GM21381 (cell line): ENCODE results near the gene DENND5A.

Experiments
- ATAC-seq: cut with Tn5 transposase; IDR thresholded peaks from one replicate; pipeline ENCODE4 v1.9.1; 2021; ENCODE audit warnings: mild to moderate bottlenecking, moderate library complexity; ENCODE audit not compliant: unreplicated experiment

DENND5A gene

GRCh38 chr11:9142732-9143131 is 122.4 kb downstream of the DENND5A start:
- no peak for ATAC-seq

- ATAC-seq, result no peak
These were observed 124.0 kb downstream of the DENND5A start for GRCh38 chr11:9141186-9141585.

GRCh38 chr11:9139628-9140357 is 125.4 kb downstream of the DENND5A start:
- ATAC-seq, result no peak

DNA sequence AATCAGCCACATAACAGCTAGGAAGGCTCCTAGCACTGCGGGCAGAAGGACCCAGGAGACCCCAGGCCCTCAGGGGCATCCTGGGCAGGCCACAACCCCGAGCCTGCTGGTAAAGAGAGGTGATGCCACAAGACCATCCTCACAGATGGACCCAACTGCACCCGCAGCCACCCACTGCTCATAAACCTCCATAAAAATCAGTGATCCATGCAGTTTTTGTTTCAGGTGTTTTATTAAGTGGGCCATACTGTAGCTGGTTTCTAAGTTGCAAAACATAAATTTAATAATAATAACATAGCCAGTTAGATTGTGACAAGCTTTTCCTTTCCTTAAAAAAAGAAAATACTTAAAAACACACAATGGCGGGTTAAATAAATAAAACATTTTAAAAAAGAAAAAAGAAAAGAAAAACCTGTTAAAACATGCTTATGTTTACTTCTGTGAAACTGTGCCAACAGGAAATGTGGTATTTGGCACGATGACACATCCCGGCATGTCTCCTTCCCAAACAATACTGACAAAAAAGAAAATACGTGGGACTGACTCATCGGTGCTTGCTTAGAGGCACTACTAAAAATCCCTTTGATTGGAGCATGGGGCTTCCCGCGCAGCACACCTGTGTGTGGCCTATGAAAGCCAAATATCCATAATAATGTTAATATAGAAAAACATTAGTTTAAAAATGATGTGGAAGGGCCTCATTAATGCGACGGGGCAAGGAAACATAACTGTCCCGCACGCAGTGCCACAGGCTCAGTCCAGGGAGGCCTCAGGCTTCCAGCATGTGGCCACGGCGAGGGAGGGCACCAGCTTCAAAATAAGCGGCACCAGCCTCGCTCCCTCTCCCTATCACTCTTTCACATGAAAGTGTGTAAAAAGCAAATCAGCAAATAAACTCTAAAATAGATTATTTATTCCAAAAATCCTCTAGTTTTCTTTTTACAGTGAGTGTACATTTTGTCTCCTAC is 126.3 kb downstream of the DENND5A start:
- no peak for ATAC-seq

DNA sequence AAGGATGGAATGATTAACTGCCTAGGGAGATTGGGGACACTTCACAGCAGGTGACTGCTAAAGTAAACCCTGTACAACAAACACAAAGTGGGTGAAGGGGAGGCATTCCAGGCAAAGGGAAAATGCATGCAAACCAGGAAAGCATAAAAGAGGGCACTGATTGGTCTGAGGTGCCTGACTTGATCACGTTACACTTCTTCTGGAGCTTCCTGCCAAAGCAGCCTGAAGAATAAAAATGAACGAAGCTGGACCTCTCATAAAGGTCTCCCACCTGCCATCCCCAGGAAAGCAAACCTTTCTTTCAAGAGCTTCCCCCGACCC is 127.1 kb downstream of the DENND5A start:
- no peak for ATAC-seq

DNA sequence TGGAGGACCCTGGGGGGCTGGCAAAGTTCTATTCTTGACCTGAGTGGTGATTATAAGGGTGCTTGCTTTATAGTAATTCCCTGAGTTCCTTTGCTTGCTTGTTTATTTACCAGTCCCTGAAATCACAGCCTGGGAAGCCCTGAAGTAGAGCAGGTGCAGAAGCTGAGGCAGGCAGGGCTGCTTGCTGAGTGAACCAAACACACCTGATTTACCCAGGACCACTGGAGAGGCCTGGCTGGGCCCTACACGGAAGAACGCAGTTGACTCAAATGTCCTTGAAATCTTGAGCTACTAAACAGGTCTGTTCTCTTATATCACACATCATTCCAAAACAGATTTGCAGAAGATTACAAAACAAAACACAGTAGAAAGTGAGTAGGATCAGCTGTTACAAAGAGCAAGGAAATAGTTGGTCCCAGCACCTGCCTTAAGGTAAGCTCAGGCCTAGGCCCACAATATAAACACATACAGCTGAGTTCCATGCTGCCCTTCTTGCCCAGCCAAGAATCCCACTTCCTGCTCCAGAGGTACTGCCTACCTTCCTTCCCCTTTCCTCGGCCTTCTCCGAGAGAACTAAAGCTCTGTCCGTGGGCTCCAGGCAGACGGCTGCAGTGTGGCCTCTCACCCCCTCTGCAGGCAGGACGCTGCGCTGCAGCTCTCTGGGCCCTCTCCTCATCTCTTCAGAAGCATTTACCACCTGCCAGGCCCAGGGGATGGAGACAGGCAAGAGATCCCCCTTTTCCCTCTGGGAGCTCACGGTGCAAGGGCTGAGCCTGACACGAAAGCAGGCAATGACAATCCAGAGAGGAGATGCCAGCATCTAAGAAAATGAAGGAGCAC is 127.6 kb downstream of the DENND5A start:
- peak; percentile 92 for ATAC-seq

DNA sequence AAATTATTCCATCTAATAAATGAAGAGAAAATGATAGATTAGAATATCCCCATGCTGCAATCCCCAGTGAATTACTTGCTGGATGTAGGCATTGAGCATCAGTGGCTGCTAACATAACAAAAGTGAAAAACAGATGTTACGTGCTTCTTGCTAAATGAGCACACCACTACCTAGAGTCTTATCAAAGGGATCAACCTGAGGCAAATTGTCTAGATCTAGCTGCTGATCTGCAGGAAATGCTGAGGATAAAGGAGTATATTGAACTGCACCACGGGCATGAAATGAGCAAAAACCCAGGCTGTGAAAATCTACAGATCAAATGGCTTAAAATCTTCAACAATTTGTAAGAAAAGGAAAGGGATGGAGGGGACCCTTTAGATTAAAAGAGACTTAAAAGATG is 128.4 kb downstream of the DENND5A start:
- no peak for ATAC-seq

- no peak for ATAC-seq
These were observed 131.2 kb downstream of the DENND5A start for GRCh38 chr11:9133956-9134355.

DNA sequence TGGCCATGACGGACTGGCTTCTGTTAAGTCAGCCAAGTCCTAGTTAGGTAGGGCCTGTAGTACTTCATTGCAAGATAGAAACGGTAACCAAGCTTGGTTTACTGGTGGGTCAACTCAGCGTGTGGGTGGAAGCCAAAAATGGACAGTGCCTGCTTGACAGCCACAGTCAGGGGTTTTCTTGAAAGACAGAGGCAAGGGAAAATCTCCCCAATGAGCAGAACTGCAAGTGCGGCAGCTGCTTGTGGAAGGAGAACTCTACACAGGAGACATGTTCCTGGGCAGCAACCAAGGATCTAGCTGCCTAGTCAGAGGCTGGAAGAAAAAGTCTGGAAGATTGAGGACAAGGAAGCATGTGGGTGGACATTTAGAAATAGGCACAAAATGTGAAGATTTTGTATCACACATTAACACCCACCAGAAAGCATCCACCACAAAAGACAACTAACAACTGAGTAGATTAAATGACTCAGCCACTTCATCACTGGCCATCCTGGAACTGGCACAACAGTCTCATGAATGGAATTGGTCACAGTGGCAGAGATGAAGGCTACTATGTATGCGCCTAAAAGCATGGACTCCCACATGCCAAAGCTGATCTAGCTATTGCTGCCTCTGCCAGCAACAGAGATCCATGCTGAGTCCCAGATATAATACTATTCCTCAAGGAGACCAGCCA is 132.8 kb downstream of the DENND5A start:
- no peak for ATAC-seq

GRCh38 chr11:9130297-9130696 is 134.9 kb downstream of the DENND5A start:
- no peak for ATAC-seq

- no peak for ATAC-seq
These were observed 138.5 kb downstream of the DENND5A start for GRCh38 chr11:9126636-9127035.

DNA sequence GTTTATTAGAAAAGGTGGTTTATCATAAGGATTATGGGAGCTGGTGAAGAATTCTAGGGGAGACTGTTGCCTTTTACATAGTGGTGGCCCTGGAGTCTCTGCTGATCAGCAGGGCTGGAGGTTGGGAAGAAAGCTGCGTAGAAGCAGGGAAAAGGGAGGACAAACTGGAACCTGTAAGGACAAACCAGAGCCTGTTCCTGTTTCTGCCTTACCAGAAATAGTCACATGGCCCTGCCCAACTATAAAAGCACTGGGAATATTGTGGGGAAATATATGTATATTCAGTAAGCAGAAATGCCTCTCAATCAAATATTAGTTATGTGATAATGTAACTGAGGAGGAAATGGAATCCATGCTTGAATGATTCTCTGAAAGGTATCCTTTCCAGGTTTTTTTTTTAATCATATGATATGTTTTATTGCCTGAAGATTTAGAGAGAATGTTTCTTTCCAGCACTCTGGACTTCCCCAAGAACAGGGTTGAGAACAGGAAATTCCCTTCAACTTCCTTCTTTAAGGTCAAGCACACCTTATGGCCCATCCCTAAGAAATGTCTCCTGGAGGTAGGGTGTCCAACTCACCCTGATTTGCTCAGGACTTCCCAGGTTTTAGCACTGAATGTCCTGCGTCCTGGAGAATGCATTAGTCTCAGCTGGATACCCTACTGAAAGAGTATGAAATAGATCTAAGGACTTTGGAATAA is 139.8 kb downstream of the DENND5A start:
- ATAC-seq, result no peak

GRCh38 chr11:9123595-9124304 is 141.4 kb downstream of the DENND5A start:
- ATAC-seq, result no peak

GRCh38 chr11:9121469-9121796 is 143.7 kb downstream of the DENND5A start:
- ATAC-seq, result no peak

- no peak for ATAC-seq
These were observed 144.3 kb downstream of the DENND5A start for GRCh38 chr11:9120664-9121468.

DNA sequence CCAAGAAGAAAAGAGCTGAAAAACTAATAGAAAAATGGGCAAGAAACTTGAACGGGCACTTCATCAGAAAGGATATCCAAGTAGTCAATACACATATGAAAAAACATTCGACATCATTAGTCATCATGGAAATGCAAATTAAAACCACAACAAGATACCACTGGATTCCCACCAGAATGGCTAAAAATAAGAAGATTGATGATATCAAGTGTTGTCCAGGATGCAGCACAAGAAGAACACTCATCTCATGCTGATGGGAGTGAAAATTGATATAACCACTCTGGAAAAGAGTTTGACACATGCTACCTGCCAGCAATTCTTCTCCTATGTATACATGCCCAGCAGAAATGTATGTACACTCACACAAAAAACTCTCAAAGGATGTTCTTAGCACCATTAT is 146.9 kb downstream of the DENND5A start:
- ATAC-seq, result no peak

GRCh38 chr11:9112075-9112474 is 153.1 kb downstream of the DENND5A start:
- no peak for ATAC-seq

DNA sequence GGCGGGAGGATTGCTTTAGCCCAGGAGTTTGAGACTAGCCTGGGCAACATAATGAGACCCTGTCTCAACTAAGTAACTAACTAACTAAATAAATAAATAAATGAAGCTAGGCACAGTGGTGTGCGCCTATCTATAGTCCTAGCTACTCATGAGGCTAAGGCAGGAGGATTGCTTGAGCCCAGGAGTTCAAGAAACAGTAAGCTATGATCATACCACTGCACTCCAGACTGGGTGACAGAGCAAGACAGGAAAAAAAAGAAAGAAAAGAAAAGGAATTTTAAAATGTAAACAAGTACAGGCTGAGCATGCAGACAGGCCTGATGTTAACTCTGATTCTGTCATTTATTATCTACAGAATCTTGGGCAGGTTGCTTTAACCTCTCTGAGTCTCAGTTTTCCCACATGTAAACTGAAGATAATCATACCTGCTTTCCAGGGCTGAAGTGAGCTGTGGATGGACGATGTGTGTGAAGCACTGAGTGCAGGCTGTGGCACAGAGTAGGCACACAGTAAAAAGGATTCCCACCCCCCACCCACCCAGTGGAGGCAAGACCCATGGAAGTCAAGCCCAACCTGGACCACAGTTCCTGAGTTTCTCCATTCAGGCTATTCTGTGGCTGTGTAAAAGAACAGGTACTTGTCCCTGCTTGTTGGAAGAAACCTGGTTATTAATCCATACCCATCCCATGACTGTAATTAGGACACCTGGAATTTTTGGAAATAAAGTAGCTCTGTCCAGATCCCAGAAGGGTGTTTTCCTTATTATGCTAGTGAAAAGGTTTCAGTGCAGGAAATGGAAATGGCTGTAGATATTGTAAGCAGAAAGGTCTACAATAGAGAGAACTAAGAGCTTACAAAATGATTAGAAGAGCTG is 155.1 kb downstream of the DENND5A start:
- no peak for ATAC-seq
